Measurements from ENCODE around the gene MACF1.
"Not testable (repeated sequence)": the region's sequence is repeated elsewhere in the genome, so short reads cannot be mapped to it uniquely, and the experiment has no call there.

The MACF1 gene

DNA sequence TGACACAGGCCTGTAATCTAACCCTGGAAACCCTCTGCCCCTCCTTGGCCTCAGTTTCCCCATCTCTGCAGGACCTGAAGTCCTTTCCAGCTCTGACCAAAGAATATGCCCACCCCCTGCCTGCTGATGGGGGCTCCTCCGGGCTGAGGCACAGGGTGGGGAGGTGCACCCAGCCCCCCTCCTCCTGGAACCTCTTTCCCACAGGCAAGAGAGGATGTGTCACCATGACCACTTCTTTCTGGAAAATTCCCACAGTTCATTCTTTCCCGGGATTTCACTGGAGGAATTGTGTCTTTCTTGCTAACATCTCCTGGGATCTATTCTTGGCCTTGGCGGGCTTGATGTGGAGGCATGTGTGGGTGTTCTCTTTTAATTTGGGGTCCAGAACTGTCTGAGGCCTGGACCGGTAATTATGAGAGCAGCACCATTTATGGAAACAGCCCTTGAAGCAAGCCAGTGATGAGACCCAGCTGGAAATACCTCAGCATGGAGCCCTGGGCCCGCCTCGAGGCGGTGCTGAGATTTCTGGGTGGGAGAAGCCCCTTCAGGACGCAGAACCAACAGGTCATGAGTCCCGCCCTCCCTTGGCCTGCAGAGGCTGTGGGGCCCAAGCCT lies 293.7 kb downstream of the MACF1 start:
- not testable (repeated sequence) for FAIRE-seq

DNA sequence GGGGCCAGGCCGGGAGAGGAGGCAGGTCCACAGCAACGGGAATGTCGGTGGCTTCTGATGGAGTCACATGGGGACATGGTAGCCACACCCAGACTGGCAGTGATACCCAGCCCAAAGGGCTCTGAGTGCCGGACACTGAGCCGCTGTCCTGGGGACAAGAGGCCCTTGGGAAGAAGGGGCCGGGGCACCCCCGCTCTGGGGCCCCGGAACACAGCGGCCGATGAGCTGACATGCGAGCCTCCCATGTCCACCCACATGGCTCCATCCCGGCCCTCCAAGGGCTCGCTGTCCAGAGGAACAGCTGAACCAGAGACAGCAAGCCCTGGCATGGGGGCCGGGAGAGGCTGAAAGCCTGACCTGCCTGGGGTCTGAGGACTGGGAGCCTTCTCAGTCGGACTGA lies 294.3 kb downstream of the MACF1 start:
- not testable (repeated sequence) for FAIRE-seq

DNA sequence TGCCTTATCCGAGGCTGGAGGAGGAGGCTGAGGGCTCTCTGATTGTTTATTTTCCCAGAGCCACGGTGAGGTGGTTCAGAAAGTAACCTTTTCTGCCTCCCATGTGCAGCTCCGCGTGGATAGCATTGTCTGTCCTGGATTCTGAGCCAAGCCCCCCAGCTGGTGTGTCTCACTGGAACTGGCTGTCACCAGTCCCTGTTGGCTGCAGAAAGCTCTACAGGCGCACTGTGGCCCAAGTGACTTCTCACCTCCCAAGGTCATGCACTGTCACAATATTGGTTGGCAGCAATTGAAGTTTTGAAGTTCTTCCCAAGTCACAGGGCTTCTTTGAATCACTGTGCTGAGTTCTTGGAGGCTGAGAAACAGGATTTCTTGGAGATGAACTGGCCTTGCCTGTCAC lies 295.2 kb downstream of the MACF1 start:
- no peak for FAIRE-seq

DNA sequence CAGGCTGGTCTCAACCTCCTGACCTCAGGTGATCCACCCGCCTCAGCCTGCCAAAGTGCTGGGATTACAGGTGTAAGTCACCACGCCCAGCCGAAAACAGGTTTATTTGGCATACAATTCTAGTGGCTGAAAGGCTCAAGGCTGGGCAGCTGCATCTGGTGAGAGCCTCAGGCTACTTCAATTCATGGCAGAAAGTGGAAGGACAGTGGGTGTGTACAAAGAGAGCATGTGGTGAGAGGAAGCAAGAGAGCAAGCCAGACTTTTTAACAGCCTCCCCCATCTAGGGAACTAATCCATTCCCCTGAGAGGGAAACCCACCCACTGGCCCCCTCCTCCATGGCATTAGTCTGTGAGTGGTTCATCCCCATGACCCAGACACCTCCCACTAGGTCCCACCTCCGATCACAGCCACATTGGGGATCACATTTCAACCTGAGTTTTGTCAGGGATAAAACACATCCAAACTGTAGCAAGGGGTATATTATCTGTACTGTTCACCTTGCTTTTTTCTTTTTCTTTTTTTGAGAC lies 296.4 kb downstream of the MACF1 start:
- FAIRE-seq: no peak

DNA sequence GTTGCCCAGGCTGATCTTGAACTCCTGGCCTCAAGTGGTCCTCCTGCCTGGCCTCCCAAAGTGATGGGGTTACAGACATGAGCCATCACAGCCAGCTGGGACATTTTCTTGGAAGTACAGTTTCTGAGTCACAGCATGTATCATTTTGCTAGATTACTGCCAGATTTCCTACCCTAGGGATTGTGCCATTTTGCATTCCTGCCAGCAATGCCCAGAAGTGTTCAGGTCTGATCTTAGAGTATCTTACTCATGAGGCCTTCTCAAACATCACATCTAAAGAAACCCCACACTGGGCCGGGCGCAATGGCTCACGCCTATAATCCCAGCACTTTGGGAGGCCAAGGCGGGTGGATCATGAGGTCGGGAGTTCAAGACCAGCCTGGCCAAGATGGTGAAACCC lies 297.2 kb downstream of the MACF1 start:
- FAIRE-seq: no peak

DNA sequence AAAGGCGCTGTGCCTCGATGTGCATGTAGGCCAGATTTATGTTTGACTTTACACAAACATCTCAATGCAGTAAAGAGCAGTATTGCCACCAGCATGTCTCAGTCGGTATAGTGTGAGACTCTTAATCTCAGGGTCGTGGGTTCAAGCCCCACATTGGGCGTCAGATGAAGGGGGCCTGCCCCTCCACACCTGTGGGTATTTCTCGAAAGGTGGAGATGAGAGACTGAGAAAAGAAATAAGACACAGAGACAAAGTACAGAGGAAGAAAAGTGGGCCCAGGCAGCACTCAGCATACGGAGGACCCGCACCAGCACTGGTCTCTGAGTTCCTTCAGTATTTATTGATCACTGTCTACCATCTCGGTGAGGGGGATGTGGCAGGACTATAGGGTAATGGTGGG lies 299.9 kb downstream of the MACF1 start:
- FAIRE-seq: not testable (repeated sequence)

DNA sequence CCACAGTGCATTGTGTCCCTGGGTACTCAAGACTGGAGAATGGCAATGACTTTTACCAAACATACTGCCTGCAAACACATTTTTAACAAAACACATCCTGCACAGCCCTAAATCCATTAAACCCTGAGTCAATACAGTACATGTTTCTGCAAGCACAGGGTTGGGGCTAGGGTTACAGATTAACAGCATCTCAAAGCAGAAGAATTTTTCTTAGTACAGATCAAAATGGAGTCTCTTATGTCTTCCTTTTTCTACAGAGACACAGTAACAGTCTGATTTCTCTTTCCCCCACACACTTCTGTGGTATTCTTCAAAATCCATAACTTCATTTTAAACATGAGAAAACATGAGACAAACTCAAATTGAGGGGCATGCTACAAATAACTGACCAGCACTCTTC lies 300.8 kb downstream of the MACF1 start:
- FAIRE-seq: no peak

DNA sequence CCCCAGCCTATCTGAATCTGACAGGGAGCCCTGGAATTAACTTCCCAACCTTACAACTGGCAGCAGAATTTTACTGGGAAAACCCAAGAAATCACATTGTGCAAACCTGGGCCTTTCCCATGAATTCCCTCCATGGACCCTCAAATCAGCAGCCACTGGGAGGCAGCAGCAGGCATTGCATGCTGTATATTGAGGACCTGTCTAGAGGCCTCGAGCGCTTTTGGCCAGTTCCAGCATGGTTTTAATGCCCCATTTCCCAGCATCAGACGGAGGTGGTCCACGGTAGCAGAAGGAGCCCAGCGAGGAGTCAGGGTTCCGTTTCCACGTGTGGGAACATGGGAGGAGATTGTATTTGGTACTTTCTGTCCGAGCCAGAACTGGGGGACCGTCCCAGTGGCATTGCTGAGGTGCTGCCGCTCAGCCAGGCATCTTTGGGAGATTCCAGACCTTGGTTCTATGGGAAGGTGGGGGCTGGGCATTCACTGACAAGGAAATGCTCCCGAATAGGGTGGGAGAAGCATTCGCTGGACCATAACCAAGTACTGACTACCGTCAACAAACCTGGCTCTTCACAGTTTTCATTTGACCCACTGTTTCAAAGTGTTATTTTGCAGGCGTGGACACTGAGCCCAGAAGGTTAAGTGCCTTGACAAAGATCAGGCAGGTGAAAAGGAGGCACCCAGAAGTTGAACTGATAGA lies 302.9 kb downstream of the MACF1 start:
- FAIRE-seq: no peak

DNA sequence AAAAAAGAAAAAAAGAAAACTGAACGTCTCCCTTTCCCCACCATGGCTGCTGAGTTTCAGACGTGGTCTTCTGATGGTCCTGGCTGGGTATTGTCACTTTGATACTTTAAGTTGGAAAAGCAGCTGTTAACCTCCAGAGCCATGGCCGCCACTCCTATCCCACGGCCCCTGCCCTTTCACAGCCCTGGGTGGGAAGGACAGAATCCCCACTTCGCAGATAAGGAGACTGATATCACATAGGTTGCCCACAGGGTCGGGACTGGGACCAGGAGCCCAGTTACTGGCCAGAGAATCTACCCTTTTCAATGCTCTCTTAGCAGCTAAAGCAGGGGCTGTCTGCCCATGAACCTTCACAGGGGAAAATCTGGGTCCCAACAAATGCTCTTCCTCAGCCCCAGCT lies 303.8 kb downstream of the MACF1 start:
- FAIRE-seq: no peak

DNA sequence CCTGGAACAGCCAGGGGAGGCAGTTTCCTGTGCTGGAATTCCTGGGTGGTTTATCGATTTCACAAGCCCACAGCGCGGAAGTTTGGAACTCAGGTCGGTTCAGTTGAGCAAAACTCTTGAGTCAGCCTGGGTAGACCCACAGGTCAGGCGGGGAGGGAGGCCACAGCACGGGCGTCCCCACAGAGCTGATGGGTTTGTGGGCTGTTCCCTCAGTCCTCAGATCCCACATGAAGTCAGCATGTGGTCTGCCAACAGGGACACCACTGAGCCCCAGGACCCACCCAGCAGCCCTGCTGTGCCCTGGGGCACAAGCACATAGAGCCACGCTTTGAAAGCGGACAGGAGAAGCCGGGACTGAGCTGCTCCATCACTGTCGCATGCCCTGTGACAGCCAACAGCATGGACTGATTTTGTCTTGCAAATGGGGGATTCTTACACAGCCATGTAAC lies 304.4 kb downstream of the MACF1 start:
- no peak for FAIRE-seq

DNA sequence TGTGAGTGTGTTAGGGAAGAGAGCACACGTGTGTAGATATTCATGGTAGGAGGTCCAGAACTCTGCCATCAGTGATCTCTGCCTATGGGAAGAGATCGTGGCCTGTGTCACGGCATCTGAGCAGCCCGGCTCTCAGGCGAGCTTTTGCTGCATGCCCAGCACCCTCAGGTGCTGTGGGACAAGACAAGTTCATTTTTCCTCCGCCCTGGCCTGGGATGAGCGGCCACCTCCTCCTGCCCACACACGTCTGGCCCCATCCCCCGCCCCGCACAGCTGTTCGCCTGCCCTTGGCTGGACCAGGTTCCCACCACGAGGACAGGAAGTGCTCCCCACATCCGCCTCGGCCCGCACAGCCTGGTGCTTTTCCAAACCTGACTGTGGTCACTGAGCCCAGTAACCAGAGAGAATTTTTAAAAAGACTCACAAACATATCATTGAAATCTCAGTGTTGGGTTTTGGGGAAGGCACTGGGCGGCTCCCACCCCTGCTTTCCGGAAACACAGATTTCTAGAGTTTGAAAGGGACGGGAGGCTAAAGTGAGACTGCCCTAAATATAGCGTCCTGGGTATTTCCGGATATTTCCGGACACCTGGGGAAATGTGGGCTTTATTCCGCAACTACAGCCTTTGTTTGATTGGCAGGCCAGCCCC lies 305.0 kb downstream of the MACF1 start:
- FAIRE-seq: no peak

DNA sequence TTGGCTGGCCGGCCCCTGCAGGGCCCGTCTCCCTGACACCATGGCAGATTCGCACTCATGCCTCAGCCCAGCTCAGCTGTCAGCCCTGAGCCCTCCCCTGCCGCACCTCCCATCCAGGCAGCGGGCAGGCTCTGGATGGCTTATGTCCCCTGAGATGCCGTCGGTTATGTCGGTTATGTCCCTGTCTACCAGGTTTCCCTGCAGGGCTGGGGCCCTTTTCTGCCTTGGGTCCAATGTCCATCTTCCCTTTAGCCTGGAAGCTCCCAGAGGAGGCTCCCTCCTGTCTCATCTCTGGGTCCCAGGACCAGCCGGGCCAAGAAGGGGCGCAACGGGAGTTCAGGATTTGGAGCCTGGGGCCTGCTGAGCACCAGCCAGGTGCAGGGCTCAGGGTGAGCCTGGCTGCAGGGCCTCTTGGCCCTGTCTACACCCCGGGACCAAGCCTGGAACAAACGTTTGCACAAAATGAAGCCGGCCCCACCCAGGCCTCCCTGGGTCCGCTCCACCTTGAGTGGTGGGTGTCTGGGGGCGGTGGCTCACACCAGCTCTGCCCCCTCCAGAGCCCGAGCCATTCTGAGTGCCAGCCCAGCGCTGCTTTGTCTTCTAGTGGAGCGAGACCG lies 306.2 kb downstream of the MACF1 start:
- FAIRE-seq: not testable (repeated sequence)

DNA sequence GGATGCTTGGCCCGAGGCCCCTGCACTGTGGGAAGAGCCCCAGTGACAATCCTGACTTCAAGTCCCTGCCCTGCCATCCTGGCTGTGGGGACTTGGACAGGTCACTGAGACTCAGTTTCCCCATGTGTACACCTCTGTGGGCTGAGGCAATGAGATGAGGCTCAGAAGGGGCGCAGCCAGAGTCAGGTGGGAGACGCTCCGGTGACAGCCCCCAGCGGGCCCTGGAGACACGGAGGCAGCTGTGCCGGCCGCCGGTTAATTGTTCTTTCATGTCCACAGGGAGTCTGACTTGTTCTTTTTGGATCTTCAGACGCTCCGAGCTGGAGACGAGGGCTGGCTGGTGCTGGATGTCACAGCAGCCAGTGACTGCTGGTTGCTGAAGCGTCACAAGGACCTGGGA lies 307.0 kb downstream of the MACF1 start:
- not testable (repeated sequence) for FAIRE-seq

DNA sequence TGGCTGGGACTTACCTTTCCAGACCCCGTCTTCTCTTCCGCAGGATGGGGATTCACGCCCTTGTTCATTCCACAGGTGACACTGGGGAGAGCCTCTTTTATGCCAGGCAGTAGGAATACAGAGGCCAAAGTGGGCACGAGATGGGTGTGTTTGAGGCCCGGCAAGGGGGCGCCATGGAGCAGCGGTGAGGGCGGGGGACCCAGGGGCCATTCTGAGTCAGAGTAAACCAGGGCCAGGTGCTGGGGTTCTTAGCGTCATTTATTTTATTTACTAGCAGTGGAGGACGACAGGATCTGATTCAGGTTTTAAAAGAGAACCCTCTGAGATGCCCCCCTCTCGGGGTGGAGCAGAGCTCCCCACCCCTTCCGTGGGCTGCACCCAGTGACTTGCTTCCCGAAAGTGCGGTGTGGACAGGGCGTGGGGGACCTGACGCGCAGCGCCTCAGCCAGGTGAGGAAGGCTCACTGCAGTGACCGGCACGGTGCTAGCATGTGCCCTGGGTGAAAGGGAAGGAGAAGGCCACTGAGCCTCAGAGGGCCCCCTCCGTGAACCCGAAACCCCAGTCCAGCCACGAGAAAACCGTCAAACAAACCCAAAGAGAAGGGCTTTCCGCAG lies 307.8 kb downstream of the MACF1 start:
- not testable (repeated sequence) for FAIRE-seq

DNA sequence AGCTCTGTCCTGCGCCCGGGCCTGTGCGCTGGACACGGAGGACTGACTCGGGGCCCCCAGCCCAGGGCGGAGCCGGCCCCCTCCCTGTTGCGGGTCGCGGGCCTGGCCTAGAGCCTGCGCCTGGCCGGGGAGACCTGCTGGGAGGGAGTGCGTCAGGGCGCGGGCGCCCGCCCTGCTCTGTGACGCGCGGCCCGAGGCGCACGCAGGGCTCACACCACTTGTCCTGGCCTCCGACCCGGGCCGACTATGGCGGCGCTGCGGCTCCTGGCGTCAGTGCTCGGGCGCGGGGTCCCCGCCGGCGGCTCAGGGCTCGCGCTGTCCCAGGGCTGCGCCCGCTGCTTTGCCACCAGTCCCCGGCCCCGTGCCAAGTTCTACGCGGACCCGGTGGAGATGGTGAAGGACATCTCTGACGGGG lies 310.2 kb downstream of the MACF1 start:
- FAIRE-seq: not testable (repeated sequence)

DNA sequence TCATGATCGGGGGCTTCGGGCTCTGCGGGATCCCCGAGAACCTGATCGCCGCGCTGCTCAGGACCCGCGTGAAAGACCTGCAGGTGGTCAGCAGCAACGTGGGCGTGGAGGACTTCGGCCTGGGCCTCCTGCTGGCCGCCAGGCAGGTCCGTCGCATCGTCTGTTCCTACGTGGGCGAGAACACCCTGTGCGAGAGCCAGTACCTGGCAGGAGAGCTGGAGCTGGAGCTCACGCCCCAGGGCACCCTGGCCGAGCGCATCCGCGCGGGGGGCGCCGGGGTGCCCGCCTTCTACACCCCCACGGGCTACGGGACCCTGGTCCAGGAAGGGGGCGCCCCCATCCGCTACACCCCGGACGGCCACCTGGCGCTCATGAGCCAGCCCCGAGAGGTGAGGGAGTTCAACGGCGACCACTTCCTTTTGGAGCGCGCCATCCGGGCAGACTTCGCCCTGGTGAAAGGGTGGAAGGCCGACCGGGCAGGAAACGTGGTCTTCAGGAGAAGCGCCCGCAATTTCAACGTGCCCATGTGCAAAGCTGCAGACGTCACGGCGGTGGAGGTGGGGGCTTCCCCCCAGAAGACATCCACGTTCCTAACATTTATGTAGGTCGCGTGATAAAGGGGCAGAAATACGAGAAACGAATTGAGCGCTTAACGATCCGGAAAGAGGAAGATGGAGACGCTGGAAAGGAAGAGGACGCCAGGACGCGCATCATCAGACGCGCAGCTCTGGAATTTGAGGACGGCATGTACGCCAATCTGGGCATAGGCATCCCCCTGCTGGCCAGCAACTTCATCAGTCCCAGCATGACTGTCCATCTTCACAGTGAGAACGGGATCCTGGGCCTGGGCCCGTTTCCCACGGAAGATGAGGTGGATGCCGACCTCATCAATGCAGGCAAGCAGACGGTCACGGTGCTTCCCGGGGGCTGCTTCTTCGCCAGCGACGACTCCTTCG lies 310.9 kb downstream of the MACF1 start:
- not testable (repeated sequence) for FAIRE-seq

DNA sequence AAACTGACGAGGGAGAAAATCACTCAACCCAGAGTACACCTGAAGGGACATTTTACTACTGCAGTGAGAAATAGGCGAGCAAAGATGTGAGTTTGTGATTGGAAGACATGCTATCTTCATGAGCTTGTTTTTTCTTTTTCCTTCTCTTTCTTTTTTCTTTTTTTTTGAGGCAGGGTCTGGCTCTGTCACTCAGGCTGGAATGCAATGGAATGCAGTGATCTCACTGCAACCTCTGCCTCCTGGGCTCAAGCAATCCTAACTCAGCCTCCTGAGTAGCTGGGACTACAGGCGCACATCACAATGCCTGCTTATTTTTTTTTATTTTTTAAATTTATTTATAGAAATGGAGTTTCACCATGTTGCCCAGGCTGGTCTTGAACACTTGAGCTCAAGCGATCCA lies 312.3 kb downstream of the MACF1 start:
- not testable (repeated sequence) for FAIRE-seq

DNA sequence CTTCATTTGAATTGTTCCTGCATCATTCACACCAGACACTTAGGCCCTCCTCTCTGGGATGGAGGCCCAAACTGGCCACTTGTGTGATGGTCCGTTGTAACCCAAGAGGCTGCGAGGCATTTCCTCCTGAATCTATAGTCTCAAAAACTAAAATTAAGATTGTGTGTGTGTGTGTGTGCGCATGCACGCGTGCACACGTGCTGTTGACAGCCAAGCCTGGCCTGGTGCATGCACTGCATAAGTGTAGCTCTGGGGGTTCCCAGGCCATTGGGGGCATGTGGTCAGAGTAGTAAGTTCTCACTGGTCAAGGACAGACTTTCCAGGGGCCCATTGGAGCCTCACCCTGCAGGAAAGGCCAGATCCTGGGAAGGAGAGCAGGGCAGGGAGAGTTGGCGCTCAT lies 313.4 kb downstream of the MACF1 start:
- FAIRE-seq: not testable (repeated sequence)

DNA sequence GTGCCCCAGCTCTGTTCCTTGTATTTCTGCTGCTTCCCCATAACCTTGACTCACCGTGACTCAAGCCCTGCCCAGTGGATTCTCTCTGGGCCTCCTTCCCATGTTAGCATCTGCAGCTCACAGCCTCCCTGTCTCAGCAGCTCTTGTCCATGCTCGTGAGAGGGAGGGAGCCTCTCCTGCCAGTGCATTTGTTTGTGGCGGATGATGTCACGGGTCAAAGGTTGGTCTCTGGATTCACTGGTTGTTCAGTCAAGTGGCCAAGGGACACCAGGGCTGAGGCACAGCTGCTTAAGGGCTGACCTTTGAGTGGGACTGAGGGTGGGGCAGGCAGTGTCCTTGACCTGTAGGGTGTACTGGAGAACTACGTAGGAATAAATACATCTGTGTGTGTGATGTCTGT lies 314.9 kb downstream of the MACF1 start:
- FAIRE-seq: not testable (repeated sequence)

DNA sequence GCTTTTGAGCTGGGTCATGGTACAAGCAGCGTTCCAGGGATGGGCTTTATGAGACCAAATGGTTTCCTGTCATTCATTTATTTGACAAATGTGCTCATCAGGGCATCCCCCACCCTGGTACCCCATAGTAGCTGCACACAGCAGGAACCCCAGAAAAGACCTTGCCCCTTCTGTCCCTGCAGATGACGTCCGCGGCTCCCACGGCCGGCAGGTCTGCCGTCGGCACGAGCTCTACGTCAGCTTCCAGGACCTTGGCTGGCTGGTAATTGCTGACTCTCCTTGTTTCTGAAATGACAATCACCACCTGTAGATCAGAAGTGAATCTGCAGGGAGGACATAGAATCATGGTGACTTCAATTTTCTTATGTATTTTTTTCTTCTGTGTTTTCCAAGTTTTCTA lies 317.7 kb downstream of the MACF1 start:
- not testable (repeated sequence) for FAIRE-seq

All from colon (tissue), 2 donors.